Stimulated activated naive CD4-positive, alpha-beta T cell (primary cell): ENCODE data around the gene PSORS1C1.
A peak's percentile ranks its signal among the peaks of the same experiment; 100 is the strongest.
"Not testable (repeated sequence)": the region's sequence is repeated elsewhere in the genome, so short reads cannot be mapped to it uniquely, and the experiment has no call there.

Experiments used
- DNase-seq, 6 experiments: peaks; one replicate each; lab custom pipeline; 2025; lab: John Stamatoyannopoulos, UW

The PSORS1C1 gene

DNA sequence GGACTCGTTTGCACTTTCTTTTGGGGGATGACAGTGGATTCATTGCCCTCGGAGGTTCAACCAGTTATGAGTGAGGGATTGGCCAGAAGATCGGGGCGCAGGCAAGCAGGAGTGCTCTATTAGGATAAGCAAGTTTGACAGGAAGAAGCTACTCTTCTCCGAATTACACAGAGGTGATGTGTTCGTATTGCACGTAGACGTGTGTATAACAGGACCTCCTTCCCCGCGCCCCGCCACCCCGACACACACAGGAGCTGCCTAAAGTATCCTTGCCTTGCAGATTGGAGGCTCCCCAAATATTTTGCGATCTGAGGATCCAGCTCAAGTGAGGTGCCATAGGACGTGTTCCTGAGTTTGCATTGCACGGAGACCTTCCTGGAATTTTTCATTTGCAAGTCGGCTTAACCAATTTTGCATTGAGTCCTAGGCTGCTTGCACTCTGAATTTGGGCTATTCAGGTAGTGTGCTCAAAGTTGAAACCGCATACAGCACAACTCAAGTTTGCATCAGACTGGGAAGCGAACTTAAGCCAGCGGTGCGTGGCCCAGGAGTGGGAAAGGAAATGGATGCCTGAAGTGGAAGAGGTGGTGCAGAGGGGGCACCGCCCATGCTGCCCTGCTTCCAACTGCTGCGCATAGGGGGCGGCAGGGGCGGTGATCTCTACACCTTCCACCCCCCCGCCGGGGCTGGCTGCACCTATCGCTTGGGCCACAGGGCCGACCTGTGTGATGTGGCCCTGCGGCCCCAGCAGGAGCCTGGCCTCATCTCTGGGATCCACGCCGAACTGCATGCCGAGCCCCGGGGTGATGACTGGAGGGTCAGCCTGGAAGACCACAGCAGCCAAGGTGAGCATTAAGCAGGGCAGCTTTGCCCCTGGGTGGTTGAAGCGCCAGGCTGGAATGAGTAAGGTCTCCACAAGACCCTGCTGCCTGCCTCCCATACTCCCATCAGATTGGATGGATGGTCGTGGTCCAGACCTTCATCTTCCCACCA lies 44.6 kb downstream of the PSORS1C1 start:
- peak in 4 of 6 experiments; percentile 14 to 56 (median 24) for DNase-seq

DNA sequence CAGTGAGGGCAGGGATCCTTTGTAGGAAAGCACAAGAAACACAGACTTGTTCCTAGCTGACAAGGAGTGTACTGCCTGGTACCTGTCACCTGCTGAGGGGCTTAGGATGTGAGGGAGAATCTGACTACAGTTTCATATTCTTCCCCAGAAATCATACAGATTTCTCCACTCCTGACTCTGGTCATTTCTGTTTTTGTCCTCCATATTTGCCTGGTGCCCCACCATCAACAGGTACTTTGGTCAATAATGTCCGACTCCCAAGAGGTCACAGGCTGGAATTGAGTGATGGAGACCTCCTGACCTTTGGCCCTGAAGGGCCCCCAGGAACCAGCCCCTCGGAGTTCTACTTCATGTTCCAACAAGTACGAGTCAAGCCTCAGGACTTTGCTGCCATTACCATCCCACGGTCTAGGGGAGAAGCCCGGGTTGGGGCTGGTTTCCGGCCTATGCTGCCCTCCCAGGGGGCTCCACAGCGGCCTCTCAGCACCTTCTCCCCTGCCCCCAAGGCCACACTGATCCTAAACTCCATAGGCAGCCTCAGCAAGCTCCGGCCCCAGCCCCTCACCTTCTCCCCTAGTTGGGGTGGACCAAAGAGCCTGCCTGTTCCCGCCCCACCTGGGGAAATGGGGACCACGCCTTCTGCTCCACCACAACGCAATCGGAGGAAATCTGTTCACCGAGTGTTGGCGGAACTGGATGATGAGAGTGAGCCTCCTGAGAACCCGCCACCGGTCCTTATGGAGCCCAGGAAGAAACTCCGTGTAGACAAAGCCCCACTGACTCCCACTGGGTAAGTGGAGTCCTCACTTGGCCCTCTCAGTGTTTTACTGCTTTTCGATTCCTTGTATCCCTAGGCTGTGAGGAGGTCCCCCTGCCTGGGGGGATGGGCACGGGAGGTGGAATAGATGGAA lies 46.9 kb downstream of the PSORS1C1 start:
- no peak for DNase-seq

DNA sequence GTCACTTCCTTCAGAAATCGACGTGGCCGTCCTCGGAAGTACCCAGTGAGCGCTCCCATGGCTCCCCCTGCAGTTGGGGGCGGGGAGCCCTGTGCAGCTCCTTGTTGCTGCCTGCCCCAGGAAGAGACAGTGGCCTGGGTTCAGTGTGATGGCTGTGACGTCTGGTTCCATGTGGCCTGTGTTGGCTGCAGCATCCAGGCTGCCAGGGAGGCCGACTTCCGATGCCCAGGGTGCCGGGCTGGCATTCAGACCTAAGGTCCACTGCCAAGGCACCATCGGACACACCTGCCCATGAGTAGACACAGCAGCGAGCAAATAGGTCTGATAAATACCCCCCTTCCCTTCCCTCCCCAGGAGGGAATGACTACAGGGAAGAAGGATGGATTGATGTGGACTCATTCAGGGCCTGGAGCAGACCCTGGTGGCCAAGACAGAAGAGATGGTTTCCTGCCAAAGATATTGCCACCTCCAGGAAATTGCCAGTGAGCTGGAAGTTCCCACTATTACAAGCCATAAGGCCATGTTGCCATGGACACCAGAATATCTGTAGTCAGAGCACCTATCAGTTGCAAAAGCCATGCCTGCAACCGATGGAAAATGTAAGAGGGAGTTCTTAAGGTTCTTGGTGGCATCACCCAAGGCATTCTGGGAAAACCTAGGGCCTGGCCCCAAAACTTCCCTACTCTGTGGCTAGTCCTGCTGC lies 48.0 kb downstream of the PSORS1C1 start:
- DNase-seq = no peak

DNA sequence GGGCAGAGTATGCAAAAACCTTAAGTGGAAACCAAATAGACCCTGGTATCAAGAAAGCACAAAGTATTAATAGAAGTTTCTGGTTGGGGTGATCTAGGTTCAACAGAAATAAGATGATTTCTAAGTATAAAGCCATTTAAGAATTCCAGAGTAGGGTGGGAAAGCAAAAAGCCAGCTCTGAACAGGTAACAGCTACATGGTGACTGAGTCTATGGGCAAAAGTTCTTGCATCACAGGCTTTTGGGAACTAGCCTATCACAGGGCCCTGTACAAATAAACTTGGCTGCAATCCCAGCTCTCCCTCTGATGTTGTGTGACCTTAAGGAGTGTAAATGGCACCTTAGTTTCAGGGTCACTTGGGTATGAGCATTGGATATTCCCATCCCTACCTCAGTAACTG lies 49.3 kb downstream of the PSORS1C1 start:
- no peak for DNase-seq

DNA sequence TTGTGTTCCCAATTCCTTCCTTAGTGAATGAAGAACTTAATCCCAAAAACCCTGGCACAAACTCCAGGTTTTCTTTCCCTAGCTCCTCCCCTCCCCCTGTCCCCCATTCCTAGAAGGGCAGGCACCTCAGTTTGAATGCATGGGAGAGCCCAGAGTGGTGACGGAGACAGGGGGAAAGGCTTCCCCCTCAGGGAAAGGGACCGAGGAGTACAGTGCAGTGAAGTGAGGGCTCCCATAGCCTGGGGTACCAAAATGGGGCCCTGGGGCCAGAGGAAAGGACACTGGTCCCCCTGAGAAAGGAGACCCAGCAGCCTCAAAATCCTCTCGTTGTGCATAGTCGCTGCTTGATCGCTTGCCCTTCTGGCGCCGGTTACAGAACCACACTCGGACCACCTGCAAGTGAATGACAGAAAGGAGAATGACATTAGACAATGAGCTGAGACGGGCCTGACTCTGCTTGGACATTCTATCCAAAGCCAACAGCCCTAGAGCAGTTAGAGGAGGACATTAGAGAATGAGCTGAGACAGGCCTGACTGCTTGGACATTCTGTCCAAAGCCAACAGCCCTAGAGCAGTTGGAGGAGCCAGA lies 50.0 kb downstream of the PSORS1C1 start:
- DNase-seq = not testable (repeated sequence)

DNA sequence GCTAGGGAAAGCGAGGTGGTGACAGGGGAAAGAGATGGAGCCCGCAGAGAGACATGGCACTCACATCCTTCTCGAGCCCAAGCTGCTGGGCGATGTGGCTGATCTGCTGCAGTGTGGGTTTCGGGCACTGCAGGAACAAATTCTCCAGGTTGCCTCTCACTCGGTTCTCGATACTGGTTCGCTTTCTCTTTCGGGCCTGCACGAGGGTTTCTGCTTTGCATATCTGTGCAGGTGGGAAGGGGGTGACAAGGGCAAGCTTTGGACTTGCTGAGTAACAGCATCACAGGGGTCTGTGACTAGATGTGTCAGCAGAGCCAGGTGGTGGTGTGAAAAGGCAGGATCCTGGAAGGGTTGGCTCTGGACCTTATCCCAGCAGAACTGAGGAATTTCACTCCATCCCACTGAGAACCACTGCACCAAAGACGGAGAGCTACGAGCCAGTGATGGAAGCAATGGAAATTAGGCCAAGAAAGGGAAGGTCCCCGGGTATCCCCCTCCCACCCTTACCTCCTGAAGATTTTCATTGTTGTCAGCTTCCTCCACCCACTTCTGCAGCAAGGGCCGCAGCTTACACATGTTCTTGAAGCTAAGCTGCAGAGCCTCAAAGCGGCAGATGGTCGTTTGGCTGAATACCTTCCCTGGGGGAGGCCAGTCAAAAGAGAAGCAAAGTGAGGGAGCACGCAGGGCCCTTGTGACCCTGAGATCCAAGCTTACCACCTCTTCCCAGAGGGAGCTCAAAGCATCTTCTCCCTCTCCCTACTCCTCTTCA lies 50.6 kb downstream of the PSORS1C1 start:
- DNase-seq = not testable (repeated sequence)

DNA sequence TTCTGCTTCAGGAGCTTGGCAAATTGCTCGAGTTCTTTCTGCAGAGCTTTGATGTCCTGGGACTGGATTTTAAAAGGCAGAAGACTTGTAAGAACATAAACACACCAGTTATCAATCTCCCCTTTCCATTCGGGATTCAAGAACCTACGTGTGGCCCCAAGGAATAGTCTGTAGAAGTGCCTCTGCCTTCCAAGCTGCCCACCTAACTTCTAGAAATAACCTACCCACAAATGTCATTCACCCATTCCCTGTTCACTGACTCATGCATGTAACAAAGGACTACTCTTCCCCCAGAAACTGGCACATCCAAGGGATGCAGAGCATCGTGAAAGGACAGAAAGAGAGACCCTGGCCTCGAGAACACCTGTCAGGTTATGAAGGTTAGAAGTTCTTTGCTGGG lies 51.4 kb downstream of the PSORS1C1 start:
- no peak for DNase-seq

DNA sequence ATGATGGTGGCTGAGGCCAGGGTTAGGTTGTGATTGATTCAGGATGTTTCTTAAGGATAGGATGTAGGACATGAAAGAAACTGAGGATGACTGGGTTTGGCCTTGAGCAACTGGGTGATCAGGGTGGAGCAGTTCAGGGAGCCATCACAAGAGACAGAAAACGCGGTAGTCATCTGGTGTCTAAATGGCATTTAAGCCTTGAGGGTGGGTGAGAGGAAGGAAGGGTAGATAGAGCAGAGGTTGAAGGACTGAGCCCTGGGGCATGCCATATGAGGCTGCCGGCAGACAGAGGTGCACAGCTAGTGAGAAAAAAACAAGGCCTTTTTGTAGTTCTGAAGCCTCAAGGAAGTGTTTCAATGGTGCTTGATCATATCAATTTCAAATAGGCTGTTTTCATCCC lies 54.0 kb downstream of the PSORS1C1 start:
- DNase-seq = no peak

DNA sequence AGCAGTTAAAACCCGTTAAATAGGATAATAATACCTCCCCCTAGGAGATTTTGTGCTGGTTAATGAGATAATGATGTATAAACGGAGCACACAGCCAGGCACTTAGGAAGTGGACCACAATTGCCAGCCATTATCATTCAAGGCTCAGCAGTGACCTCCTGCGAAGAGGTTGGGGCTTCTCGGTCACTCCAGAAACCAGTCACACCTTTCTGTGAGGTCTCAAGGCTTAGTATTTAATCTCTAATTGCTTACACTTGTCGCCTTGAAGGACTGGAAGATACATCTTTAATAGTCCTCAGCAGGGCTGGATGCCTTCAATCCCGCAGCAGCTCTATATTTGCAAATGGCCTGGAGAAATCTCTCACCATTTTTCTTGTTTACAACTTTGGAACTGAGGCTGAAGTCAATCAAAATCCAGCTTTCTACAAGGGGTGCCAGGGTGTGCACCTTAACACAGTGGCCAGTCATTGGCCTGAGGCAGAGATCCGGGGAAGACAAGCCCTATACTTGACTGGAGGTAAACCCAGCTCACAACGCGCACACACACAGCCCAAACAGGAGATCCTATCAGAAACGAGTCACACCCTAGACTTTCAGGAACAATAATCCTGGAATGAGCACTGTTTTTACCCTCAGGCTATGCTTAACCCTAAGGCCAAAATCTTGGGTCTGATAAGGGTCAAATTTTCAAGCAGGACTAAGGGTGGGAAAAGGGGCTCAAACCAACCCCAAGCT lies 54.7 kb downstream of the PSORS1C1 start:
- DNase-seq = no peak

DNA sequence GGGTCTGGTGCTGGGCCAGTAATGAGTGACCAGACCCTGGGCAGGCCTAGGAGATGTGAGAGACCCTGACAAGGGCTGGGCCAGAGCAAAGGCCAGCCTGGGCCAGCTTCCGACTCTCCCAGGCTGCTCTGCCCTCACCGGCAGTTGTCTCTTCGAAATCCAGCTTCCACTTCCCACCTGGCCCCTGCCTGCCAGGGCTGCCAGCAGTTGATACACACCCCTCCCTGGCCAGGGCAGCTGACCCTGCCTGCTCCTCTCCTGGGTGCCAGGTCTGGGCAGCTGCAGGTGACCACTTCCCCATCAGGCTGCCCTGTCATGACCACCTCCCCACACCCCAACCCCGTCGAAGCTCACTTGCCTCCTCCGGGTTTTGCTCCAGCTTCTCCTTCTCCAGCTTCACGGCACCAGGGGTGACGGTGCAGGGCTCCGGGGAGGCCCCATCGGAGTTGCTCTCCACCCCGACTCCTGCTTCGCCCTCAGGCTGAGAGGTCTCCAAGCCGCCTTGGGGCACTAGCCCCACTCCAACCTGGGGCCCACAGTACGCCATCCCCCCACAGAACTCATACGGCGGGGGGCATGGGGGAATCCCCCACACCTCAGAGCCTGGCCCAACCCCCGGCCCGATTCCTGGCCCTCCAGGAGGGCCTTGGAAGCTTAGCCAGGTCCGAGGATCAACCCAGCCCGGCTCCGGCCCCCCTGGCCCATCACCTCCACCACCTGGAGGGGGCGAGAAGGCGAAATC lies 55.4 kb downstream of the PSORS1C1 start:
- not testable (repeated sequence) for DNase-seq

DNA sequence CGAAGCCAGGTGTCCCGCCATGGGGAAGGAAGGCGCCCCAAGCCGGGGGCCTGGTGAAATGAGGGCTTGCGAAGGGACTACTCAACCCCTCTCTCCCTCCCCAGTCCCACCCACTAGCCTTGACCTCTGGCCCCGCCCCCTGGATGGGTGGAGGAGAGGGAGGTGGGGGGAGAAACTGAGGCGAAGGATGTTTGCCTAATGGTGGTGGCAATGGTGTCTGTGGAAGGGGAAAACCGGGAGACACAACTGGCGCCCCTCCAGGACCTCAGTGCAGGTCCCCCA lies 55.9 kb downstream of the PSORS1C1 start, which contains the start of gene POU5F1:
POU5F1 (minus strand) TSS at position 83 of the 282 bp plus-strand sequence; CDS start at position 21, 62 bp downstream.
- no peak for DNase-seq

DNA sequence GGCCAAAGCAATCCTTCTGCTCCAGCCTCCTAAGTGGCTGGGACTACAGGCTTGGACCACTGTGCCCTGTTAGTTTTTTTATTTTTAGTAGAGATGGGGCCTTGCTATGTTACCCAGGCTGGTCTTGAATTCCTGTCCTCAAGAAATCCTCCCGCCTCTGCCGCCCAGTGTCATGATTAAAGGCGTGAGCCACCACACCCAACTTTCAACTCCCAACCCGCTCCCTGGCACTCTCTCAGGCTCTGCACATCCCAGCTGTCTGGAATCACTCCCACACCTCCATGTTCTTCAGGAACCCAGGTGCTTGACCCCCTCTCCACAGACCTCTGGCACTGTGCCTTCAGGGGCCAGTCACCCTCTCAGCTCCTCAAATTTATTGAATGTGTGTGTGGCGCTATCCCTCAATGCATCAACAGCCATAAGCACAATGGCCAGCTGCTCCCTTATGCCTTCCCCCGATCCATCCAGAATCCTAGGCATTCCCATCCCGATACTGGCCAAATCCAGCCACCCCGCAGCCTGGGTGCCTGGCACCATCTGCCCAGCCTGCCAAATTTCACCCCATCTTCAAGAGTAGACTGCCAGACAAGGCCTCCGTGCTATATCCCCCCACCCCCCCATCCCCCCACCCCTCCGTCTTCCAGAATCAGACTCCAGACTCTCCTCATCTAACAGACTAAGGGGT lies 56.5 kb downstream of the PSORS1C1 start:
- no peak for DNase-seq

DNA sequence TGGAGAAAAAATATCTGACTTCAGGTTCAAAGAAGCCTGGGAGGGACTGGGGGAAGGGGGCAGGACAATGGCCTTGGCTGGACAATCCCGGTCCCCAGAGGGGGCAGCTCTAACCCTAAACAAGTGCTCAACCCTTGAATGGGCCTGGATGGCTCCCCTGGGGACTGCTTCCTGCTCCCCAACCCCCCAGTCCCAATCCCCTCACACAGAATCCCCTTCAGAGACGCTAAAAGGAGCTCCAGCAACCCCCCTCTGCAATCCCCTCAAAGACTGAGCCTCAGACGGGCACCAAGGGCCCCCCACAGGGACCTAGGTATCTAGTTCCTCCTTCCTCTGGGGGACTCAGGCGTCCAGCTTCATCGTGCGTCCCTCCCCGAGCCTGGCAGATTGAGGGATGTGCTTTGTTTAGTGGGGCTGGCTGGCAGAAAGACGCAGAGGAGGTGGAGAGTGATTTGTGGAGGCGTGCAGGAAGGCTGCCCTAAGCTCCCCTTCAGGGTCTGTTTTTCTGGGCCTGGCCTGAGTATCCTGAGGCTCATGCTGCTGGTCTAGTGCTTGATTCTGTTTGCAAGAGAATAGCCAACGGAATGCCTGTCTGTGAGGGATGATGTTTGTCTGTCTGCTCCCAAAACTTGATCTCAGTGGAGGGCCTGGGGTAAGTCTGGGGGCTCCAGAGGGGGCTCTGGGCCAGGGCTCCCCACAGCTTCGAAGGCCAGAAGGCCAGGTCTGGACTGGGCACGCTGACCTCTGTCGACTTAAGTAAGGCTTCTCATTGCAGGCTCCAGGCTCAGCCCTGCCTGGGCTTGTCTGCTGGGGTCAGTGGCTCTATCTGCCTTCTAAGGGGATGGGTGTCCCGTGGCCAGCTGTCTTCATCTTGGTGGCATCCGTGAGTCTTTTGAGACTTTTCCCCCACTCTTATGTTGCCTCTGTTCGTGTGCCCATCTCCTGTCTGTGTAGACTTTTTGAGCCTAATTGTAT lies 57.6 kb downstream of the PSORS1C1 start:
- DNase-seq = no peak

DNA sequence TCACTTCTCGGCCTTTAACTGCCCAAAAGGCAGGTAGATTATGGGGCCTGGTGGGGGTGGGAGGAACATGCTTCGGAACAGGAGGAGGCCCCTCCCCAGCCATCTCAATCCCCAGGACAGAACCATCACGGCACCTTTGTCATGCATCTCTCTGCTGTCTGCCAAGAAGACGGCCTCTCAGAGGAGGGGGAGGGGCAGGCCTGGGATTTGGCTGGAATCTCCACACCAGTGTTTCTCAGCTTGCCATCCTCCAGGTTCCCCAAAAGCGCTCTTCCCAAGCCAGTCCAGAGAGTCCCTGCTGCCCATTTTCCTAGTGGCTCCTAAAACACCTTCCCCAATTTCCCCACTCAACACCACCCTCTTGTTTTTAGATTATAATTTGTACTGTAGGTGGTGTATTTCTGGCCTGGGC lies 58.4 kb downstream of the PSORS1C1 start:
- DNase-seq = no peak

DNA sequence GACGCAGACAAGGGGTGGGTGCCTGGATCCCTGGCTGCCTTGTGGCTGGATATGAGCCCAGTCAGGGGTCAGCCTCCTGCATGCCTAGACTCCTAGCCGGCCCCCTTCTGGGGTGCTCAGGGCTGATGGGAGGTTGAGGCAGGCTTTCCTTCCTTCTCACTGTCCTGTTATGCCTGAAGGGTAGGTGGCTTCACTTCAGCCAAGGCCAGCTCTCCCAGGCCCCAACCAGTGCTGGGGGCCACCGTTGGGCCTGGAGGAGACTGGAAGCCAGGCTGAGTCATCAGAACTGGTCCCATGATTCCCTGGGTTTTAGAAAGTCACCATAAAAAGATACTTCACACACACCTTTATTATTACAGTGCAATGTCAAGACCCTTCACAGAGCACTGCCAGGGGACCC lies 58.8 kb downstream of the PSORS1C1 start:
- no peak for DNase-seq

DNA sequence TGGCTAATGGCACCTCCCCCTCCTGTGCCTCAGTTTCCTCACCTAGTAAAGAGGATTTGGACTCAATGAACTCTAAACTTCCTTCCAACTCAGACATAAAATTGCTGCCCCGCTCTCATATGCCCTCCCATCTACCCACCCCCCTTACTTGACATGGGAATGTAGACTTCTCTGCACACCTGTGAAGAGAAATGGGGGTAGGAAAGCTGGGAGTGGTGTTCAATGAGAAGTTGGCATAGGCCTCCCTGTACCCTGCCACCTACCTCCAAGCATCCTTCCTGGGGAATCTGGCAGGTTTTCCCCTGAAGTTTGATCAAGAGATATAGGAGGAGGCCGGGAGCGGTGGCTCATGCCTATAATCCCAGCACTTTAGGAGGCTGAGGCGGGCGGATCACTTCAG lies 59.8 kb downstream of the PSORS1C1 start:
- no peak for DNase-seq

DNA sequence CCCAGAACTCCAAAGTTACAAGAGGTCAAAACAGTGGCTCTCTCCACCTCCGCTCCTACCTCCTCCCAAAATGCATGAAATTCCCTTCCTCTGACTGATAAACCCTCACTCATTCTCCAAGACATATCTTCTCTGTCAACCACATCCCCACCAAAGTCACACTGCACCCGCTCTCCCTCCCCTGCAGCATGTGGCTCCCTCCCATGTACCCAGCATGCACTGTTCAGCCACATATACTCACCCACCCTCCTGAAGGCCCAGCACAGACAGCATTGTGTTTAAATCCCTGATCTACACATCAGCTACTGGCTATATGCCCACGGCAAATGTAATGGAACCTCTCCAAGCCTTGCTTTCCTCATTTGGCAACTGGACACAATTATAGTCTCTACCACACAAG lies 61.4 kb downstream of the PSORS1C1 start:
- DNase-seq = no peak
